ENCODE measurements around the gene IGF2BP2. TPM values are rescaled to one million over a fixed set of nuclear protein-coding genes. Genes with fewer than 3 reads are reported as not detected.

The IGF2BP2 gene
- total and polyA plus RNA-seq, 2 of the 4 experiments (the other 2 are of a cell fraction), result 23.4 to 88.2 TPM

DNA sequence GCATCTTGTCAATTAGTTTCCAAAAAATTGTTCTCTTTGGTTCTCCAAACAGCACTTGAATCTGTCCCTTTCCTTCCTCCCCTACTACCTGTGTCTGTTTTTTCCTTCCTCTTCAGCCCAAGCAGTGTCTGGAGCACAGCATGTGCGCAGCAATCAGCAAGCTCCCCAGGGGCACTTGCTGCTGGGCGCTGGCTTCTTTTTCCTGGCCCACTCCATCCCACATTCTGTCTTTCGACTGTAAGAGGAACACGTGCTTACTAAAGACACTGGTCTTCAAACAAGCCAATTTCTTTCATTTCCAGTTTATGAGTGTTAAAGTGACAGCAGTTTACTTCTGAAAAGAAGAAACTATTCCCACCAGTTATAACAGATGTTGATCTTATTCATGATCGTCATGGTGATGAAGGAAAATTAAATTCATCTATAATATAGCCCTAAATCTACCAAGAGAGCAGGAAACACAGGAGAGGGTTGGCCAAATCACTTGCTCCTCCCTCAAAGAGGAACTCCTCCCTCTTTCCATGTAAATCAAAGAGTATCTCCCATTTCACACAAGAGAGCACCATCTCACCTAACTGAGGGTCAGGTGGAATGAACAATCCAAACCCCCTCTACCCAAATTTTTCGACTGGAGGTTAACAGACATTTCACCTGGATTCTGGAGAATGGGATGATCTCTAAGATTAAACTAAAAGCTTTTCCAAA is 115.4 kb downstream of the IGF2BP2 start (continued):
- no peak for TF ChIP-seq RCOR1 (IDR thresholded peaks at IDR 0.05; ENCODE audit: insufficient replicate concordance, low read length)

DNA sequence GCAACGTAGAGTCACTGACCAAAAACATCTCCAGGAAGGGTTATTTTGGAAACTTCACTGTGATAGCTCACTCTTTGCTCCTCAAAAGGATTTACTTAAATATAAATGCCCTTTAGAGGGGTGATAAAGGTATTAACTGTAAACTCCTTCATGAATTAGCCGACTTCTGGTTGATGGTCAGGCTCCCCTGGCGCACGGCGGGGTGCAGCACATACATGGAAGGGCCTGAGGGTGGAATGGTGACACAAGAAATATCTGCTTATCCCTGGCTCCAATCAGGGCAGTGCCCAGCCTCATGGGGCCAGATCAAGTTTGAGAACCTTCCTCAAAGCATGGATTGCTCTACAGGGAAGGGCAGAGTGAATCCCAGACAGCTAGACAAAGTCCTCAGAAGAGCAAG is 116.5 kb downstream of the IGF2BP2 start:
- Histone ChIP-seq H2AK5ac (ENCODE audit: low read depth, low read length) (no peak overlapping the region), H4K20me1 (ENCODE audit: insufficient read depth, low read length) (peaks cover 87% of the 10 kb centered on the region), H3K23ac (ENCODE audit: low read depth, low read length) (0 out of 2 replicates have a peak overlapping the region, but pooled peaks have one; percentile 53), H4K5ac (ENCODE audit: low read depth, low read length) (no peak overlapping the region), H2AK9ac (replicated peaks; ENCODE audit: low read depth, low read length, poor library complexity) (no peak overlapping the region), H2BK15ac (ENCODE audit: low read depth, low read length) (no peak overlapping the region), H3K79me1 (ENCODE audit: low read depth in 1 of 2, low read length in 2 of 2) (peaks cover 30 to 87% of the 10 kb centered on the region in 2 experiments), H2BK20ac (ENCODE audit: low read depth, low read length) (no peak overlapping the region), H3K9ac (ENCODE audit: low read depth, low read length) (no peak overlapping the region), H2BK120ac (ENCODE audit: low read depth, low read length) (no peak overlapping the region), H2BK5ac (ENCODE audit: low read depth, low read length, poor library complexity, severe bottlenecking) (no peak overlapping the region), H3K27ac (ENCODE audit: insufficient read depth, low read length) (no peak overlapping the region), H3K4me1 (ENCODE audit: control insufficient read depth, insufficient read depth, low read length) (peaks cover 18% of the 10 kb centered on the region), H3K4me3 (ENCODE audit: insufficient read depth, low read depth, low read length) (no peak overlapping the region), H4K8ac (ENCODE audit: low read depth in 2 of 2, low read length in 2 of 2) (no peak overlapping the region), H3K56ac (ENCODE audit: extremely low read depth, insufficient read depth, low read length) (no peak overlapping the region), H3K18ac (ENCODE audit: low read depth, low read length) (no peak overlapping the region), H3K4me2 (ENCODE audit: low read depth, low read length) (no peak overlapping the region), H3K27me3 (ENCODE audit: control insufficient read depth, insufficient read depth, low read length) (no peaks in the 10 kb centered on the region), H2AFZ (replicated peaks; ENCODE audit: low read length, poor library complexity) (no peak overlapping the region), H3K9me1 (ENCODE audit: insufficient read depth, low read length) (peaks cover 27% of the 10 kb centered on the region), H3K14ac (replicated peaks; ENCODE audit: low read depth, low read length) (peak overlapping the region; percentile 27; the same call in 1 of the 2 replicates), H4K91ac (ENCODE audit: insufficient read depth, low read depth, low read length) (no peak overlapping the region), H3K4ac (ENCODE audit: low read depth, low read length) (no peak overlapping the region), H3K9me3 (ENCODE audit: control insufficient read depth, insufficient read depth, low read length) (no peaks in the 10 kb centered on the region), H3K36me3 (ENCODE audit: control insufficient read depth, insufficient read depth, low read length) (no peaks in the 10 kb centered on the region)
- ATAC-seq (ENCODE audit: low read depth) (no peak), DNase-seq (no peak)
- BruUV-seq (replicated peaks), result no TSS peak
- intact Hi-C loops (cut with micrococcal nuclease) (no loop called here), in situ Hi-C loops (cut with MboI; ENCODE audit: low sequenced_read_pairs) (no loop called here), dilution Hi-C loops (cut with HindIII; ENCODE audit: low sequenced_read_pairs, unreplicated experiment) (no loop called here)
- CTCF ChIA-PET, result no interaction called here
- WGBS, 2 experiments (ENCODE audit: extremely low coverage in 2 of 2, insufficient read length in 1 of 2), result no CpG with 5 or more reads among the region's 5 CpGs
- POLR2A ChIA-PET (ENCODE audit: unreplicated experiment), result no interaction called here
- no peak for TF ChIP-seq MAZ (IDR thresholded peaks at IDR 0.05; ENCODE audit: borderline replicate concordance, low read depth, low read length)
- TF ChIP-seq, protein P1, sequence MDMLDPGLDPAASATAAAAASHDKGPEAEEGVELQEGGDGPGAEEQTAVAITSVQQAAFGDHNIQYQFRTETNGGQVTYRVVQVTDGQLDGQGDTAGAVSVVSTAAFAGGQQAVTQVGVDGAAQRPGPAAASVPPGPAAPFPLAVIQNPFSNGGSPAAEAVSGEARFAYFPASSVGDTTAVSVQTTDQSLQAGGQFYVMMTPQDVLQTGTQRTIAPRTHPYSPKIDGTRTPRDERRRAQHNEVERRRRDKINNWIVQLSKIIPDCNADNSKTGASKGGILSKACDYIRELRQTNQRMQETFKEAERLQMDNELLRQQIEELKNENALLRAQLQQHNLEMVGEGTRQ (IDR thresholded peaks at IDR 0.05; ENCODE audit: low read depth, low read length), result no peak
- no peak for TF ChIP-seq POLR2A (IDR thresholded peaks at IDR 0.05; ENCODE audit: low read depth, low read length)
- no peak for TF ChIP-seq RCOR1 (IDR thresholded peaks at IDR 0.05; ENCODE audit: insufficient replicate concordance, low read length)
- TF ChIP-seq SMC3 (IDR thresholded peaks at IDR 0.05; ENCODE audit: low read depth, low read length), result no peak
- no peak for TF ChIP-seq MAFK (IDR thresholded peaks at IDR 0.05; ENCODE audit: low read depth, low read length)
- TF ChIP-seq CHD1 (IDR thresholded peaks at IDR 0.05; ENCODE audit: low read depth, low read length), result no peak
- TF ChIP-seq, protein P2, sequence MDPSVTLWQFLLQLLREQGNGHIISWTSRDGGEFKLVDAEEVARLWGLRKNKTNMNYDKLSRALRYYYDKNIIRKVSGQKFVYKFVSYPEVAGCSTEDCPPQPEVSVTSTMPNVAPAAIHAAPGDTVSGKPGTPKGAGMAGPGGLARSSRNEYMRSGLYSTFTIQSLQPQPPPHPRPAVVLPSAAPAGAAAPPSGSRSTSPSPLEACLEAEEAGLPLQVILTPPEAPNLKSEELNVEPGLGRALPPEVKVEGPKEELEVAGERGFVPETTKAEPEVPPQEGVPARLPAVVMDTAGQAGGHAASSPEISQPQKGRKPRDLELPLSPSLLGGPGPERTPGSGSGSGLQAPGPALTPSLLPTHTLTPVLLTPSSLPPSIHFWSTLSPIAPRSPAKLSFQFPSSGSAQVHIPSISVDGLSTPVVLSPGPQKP (IDR thresholded peaks at IDR 0.05; ENCODE audit: borderline replicate concordance, low read depth, low read length), result no peak
- no peak for TF ChIP-seq MXI1 (IDR thresholded peaks at IDR 0.05; ENCODE audit: borderline replicate concordance, low read depth, low read length)
- no peak for TF ChIP-seq FOS (IDR thresholded peaks at IDR 0.05; ENCODE audit: low read depth, low read length)
- TF ChIP-seq CEBPB (IDR thresholded peaks at IDR 0.05; ENCODE audit: low read depth, low read length), result no peak
- TF ChIP-seq RFX5 (IDR thresholded peaks at IDR 0.05; ENCODE audit: low read depth, low read length), result no peak
- TF ChIP-seq, protein P3, sequence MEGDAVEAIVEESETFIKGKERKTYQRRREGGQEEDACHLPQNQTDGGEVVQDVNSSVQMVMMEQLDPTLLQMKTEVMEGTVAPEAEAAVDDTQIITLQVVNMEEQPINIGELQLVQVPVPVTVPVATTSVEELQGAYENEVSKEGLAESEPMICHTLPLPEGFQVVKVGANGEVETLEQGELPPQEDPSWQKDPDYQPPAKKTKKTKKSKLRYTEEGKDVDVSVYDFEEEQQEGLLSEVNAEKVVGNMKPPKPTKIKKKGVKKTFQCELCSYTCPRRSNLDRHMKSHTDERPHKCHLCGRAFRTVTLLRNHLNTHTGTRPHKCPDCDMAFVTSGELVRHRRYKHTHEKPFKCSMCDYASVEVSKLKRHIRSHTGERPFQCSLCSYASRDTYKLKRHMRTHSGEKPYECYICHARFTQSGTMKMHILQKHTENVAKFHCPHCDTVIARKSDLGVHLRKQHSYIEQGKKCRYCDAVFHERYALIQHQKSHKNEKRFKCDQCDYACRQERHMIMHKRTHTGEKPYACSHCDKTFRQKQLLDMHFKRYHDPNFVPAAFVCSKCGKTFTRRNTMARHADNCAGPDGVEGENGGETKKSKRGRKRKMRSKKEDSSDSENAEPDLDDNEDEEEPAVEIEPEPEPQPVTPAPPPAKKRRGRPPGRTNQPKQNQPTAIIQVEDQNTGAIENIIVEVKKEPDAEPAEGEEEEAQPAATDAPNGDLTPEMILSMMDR (conservative IDR thresholded peaks at IDR 0.05; ENCODE audit: low read depth, low read length), result no peak
